Prostate gland (tissue), 2 donors: ENCODE measurements around the gene GH1. TPM values are rescaled to one million over a fixed set of nuclear protein-coding genes. Genes with fewer than 3 reads are reported as not detected.

Source experiments
- DNase-seq: peaks from one replicate; pipeline ENCODE4 v3.0.0-alpha.2; 2019; ENCODE audit warnings: low spot score
- H3K27ac ChIP-seq, 2 donors: fragments of 200-600 bp; sonication (generic); 2 replicates each; pipeline ENCODE4 v1.5.1; 2017 to 2019
- H3K27me3 ChIP-seq: fragments of 200-600 bp; sonication (generic); replicated peaks from 2 replicates; pipeline ENCODE4 v1.5.1; 2019; ENCODE audit not compliant: insufficient read depth
- H3K36me3 ChIP-seq, 2 donors: fragments of 200-600 bp; sonication (generic); 1 replicate in 1 of 2; 2 replicates in 1 of 2; pipeline versions ENCODE4 v1.5.1 to v1.8.1; 2017 to 2019
- H3K4me1 ChIP-seq: fragments of 200-600 bp; sonication (generic); replicated peaks from 2 replicates; pipeline ENCODE4 v1.5.1; 2019
- H3K4me3 ChIP-seq, 2 donors: fragments of 200-600 bp; sonication (generic); 2 replicates each; pipeline ENCODE4 v1.5.1; 2017 to 2019
- H3K9me3 ChIP-seq: fragments of 200-600 bp; sonication (generic); 2 replicates; pipeline ENCODE4 v1.5.1; 2017
- POLR2A ChIP-seq: fragments of 450-650 bp; IDR thresholded peaks from one replicate; pipeline ENCODE4 v1.6.1; 2016; ENCODE audit warnings: antibody characterized with exemption, mild to moderate bottlenecking
- POLR2AphosphoS5 ChIP-seq: sonication (generic); formaldehyde crosslinking; IDR thresholded peaks from one replicate; pipeline ENCODE4 v1.6.1; 2017; ENCODE audit warnings: antibody characterized with exemption
- WGBS: methylation state at CpG from one replicate; pipeline ENCODE4 v1.1.5; 2018; 5-methylcytosine and 5-hydroxymethylcytosine counted together
- intact Hi-C: fragments of 100-400 bp; cut with DNase I; formaldehyde crosslinking; loops from one replicate; pipeline ENCODE4 v1.14.2; 2022
- total RNA-seq, 2 donors: library from RNA; depleted of rRNA; stranded (reverse); fragments of >200 nt; gene quantifications; one replicate each; pipeline ENCODE4 v1.1.0, GENCODE V29; 2016
- TF ChIP-seq, protein P1 (sequence below), 4 experiments: fragments of 200-600 bp in 2 of 4; fragments of 450-650 bp in 2 of 4; sonication (generic) in 2 of 4; IDR thresholded peaks; 1 replicate in 3 of 4; 2 replicates in 1 of 4; pipeline ENCODE4 v1.5.1; 2016 to 2019; ENCODE audit warnings: antibody characterized with exemption in 4 of 4, mild to moderate bottlenecking in 2 of 4, moderate library complexity in 2 of 4

Gene GH1
- total RNA-seq, 2 donors from 2014 or later, result not detected

DNA sequence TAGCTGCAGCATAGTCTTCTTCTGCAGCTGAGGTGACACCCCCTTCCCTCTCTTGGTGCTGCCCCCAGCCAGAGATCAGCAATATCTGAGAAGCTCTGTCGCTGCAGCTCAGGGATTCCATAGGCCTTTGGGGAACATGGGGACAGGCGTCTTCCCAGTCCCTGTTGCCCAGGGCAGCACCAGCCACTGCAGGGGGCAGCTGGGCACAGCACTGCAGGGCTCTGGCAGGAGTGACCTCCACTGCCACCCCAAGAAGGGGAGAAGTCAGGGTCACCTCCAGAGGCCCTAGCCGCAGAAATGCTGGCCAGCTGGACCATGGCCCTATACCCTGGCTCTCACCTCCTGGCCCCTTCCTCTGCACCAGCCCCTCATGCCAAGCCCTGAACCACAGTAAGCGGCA, 37.2 kb upstream of the GH1 start:
- Histone ChIP-seq H3K27ac (no peak overlapping the region), H3K36me3 (no peaks in the 10 kb centered on the region), H3K27me3 (no peaks in the 10 kb centered on the region), H3K4me3 (no peak overlapping the region), H3K4me1 (no peaks in the 10 kb centered on the region), H3K9me3 (no peaks in the 10 kb centered on the region)
- intact Hi-C loops, result no loop called here
- TF ChIP-seq POLR2AphosphoS5, result no peak
- TF ChIP-seq, protein P1, sequence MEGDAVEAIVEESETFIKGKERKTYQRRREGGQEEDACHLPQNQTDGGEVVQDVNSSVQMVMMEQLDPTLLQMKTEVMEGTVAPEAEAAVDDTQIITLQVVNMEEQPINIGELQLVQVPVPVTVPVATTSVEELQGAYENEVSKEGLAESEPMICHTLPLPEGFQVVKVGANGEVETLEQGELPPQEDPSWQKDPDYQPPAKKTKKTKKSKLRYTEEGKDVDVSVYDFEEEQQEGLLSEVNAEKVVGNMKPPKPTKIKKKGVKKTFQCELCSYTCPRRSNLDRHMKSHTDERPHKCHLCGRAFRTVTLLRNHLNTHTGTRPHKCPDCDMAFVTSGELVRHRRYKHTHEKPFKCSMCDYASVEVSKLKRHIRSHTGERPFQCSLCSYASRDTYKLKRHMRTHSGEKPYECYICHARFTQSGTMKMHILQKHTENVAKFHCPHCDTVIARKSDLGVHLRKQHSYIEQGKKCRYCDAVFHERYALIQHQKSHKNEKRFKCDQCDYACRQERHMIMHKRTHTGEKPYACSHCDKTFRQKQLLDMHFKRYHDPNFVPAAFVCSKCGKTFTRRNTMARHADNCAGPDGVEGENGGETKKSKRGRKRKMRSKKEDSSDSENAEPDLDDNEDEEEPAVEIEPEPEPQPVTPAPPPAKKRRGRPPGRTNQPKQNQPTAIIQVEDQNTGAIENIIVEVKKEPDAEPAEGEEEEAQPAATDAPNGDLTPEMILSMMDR (IDR thresholded peaks at IDR 0.05), result no peak
- TF ChIP-seq POLR2A, result no peak
- 90% methylated on average over 4 of the region's 4 CpGs for WGBS
- no peak for DNase-seq

DNA sequence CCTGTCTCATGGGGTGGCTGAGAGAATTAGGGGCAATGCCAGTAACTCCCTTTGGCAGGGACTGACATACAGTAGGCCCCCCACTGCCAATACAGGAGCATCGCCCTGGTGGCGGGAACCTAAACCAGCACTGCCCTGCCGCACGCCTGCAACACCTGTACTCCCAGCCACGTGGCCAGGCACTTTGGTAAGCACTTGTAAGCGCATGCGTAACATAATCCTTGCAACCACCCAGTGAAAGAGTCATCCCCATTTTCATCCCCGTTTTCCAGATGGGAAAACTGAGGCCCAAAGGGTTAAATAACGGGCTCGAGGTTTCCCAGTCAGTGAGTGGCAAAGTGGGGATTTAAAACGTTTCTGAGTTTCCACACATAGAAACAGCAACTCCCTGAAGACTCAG, 36.6 kb upstream of the GH1 start:
- WGBS, result 82% methylated on average over 11 of the region's 11 CpGs
- Histone ChIP-seq H3K4me1 (no peaks in the 10 kb centered on the region), H3K36me3 (no peaks in the 10 kb centered on the region), H3K4me3 (no peak overlapping the region), H3K27ac (no peak overlapping the region), H3K27me3 (no peaks in the 10 kb centered on the region), H3K9me3 (no peaks in the 10 kb centered on the region)
- TF ChIP-seq, protein P1 (IDR thresholded peaks at IDR 0.05), result no peak
- TF ChIP-seq POLR2AphosphoS5 (no peak), POLR2A (no peak)
- no peak for DNase-seq
- intact Hi-C loops, result no loop called here

DNA sequence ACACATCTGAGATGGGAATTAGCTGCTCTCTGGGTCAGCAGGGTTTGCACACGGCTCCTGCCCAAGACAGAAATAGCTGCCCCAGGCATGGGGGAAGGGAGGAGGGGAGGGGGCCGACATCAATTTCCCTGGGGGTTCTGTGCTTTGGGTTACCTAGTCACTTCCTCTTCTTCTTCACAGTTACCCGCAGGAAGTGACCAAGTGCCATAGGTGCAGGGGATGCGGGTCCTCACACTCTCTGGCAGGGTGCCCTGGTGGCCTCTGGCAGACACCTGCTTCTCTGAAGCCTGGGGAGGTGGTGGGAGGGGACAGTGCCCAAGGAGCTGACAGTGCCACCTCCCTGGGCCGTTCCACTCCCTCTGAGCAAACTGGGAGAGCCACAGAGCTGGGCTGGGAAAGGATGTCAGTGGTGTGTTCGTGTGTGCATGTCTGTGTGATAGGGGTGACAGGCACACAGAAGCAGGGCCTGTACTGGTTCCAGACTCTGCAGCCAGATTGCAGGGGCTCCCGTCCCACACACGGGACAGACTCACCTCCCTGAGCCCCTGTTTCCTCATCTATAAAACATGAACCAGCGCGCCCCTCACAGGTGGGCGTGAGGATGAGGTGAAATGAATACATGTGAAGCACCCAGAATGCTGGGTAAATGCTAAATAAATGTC, 35.9 kb upstream of the GH1 start:
- TF ChIP-seq, protein P1 (IDR thresholded peaks at IDR 0.05), result no peak
- no peak for TF ChIP-seq POLR2A
- TF ChIP-seq POLR2AphosphoS5, result no peak
- 32% methylated on average over 11 of the region's 11 CpGs for WGBS
- intact Hi-C loops, result no loop called here
- Histone ChIP-seq H3K27ac (no peak overlapping the region), H3K9me3 (no peaks in the 10 kb centered on the region), H3K27me3 (no peaks in the 10 kb centered on the region), H3K4me3 (no peak overlapping the region), H3K4me1 (no peaks in the 10 kb centered on the region), H3K36me3 (no peaks in the 10 kb centered on the region)
- DNase-seq, result no peak

DNA sequence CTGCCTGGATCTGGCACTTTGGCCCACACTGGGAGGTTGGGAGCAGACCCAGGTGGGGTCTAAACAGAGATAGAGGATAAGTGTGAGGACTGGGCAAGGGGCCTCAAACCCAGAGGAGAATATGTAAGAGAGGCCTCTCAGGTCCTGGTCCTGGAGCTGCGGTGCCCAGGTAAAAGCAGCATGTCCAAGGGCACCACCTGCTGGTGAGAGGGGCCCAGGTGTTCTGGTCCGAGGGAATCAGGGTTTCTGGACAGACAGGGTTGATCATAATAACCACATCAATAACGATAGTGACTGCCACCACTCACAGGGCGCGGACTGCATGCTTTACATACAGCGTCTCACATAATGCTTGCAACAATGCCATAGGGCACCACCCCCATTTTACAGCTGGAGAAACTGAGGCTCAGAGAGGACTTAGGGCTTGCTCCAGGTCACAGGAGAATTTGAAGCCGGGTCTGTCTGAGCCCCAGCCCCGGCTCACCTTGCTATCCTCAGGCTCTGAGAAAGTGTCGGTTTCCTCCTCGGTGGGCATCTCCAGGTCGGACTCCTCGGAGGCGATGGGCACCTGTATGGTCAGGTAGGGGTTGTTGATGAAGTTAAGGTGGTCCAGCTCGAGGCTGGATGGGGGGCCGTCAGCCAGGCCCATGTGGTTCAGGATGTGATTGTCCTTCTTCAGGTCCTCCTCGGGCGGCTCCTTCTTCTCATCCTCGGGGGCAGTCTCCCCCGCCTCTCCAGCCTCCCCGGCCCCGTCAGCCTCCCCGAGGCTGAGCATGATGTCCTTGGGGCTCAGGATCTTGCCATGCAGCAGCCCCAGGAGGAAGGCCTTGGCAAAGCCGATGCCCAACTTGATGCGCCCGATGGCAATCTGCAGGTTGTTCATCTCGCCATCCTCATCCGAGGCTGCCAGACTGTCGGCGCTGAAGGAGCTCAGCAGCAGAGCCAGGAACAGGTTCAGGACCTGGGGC, 32.6 kb upstream of the GH1 start:
- no peaks in the 10 kb centered on the region for H3K27me3 ChIP-seq
- no peaks in the 10 kb centered on the region for H3K4me1 ChIP-seq
- no peak overlapping the region for H3K27ac ChIP-seq
- H3K9me3 ChIP-seq, result no peaks in the 10 kb centered on the region
- H3K4me3 ChIP-seq, result no peak overlapping the region
- intact Hi-C loops, result no loop called here
- TF ChIP-seq, protein P1 (IDR thresholded peaks at IDR 0.05), result peak in 3 of 4 experiments; percentile 26 to 52 (median 40)
- TF ChIP-seq POLR2A (no peak), POLR2AphosphoS5 (no peak)
- peak; percentile 44 for DNase-seq
- no peaks in the 10 kb centered on the region for H3K36me3 ChIP-seq
- 81% methylated on average over 29 of the region's 29 CpGs for WGBS
